GM12875 (cell line): ENCODE results near the gene CAVIN2.

Experiments
- H3K4me3 ChIP-seq: one replicate; pipeline ENCODE4 v1.5.1; 2011; ENCODE audit warnings: low read depth, low read length, control low read depth
- TF ChIP-seq, protein P1 (sequence below): IDR thresholded peaks from 2 replicates; pipeline ENCODE4 v1.5.1; 2011; ENCODE audit warnings: low read depth, mild to moderate bottlenecking, control low read depth, inconsistent platforms, low read length, moderate library complexity, borderline replicate concordance; ENCODE audit not compliant: insufficient read depth

CAVIN2 gene

DNA sequence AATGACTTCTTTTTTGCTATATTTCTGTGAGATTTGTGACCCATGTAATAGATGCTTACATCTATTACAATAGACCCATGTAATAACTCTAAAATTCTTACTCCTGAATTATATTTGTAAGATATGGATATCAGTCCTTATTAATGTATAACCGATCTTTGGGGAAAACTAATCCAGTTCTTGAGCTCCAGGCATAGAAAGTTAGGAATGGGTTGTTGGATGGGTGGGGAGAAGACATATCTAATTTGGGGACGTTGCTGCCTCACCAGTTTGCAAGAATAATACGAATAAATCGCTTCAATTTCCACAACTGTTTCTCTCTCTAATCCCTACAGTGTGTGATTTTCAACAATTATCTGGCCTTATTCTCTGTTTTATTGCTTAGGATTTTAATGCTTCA, 13.5 kb downstream of the CAVIN2 start:
- H3K4me3 ChIP-seq, result no peak overlapping the region
- TF ChIP-seq, protein P1, sequence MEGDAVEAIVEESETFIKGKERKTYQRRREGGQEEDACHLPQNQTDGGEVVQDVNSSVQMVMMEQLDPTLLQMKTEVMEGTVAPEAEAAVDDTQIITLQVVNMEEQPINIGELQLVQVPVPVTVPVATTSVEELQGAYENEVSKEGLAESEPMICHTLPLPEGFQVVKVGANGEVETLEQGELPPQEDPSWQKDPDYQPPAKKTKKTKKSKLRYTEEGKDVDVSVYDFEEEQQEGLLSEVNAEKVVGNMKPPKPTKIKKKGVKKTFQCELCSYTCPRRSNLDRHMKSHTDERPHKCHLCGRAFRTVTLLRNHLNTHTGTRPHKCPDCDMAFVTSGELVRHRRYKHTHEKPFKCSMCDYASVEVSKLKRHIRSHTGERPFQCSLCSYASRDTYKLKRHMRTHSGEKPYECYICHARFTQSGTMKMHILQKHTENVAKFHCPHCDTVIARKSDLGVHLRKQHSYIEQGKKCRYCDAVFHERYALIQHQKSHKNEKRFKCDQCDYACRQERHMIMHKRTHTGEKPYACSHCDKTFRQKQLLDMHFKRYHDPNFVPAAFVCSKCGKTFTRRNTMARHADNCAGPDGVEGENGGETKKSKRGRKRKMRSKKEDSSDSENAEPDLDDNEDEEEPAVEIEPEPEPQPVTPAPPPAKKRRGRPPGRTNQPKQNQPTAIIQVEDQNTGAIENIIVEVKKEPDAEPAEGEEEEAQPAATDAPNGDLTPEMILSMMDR, result no peak

DNA sequence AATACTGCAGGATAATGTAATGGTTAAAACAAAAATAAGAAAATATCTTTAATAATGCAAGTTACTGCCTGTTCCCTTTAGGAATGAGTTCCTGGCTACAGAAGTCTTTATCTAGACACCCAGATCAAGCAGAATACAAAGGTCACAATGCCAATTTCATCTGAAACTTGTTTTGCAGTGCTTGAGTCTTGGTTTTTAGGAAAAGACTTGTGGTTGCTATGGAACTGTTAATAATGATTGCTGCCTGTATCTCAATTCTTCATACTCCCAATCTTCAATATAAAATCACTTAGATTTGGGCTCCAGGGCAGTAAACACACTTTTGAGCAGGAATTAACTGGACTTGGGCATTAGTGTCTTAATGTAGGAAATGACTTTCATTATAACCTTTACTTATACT, 14.2 kb downstream of the CAVIN2 start:
- H3K4me3 ChIP-seq, result no peak overlapping the region
- TF ChIP-seq, protein P1, result no peak

DNA sequence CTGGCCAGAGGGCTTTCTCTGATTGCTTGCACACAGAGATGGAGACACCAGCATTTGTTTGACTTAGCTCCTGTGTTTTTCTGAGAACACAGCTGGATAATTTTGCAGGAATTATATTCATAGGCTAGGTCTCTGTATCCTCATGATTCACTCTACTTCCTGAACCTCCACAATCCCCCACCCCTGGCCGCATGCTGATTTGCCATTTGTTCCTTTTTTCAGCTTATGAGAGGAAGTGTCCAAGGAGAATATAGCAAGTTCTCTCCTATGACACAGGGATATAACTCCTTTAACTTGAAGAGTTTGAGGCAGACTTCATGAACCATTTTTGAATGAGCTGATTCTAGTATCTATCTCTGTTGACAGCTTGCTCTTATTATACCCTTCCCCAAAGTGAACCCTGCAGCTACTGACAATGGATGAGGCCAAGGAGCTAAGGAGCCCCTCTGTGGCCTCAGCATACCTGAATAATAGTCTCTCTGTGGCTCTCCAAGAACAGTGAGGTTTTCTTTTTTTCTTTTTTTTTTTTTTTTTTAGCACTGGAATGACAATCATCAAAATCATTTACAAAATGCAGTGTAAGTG, 15.4 kb downstream of the CAVIN2 start:
- no peak overlapping the region for H3K4me3 ChIP-seq
- TF ChIP-seq, protein P1, result no peak

DNA sequence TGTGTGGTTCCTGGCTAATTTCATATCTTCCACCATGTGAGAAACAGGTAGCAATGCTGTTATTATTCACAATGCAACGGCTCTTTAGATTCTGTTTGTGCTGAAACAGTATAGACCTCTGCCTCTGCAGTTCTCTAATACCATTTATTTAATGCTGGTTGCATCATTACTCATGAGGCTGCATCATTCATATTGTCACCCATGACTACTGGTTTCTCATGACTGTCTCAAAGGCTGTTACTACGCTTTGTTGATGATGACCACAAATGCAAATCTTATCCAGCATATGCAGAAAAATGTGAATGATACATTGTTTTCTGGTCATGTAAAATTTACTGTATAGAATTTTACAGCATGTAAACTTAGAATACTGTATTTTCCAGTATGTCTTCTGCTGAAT, 22.5 kb downstream of the CAVIN2 start:
- TF ChIP-seq, protein P1, result no peak
- H3K4me3 ChIP-seq, result no peak overlapping the region

DNA sequence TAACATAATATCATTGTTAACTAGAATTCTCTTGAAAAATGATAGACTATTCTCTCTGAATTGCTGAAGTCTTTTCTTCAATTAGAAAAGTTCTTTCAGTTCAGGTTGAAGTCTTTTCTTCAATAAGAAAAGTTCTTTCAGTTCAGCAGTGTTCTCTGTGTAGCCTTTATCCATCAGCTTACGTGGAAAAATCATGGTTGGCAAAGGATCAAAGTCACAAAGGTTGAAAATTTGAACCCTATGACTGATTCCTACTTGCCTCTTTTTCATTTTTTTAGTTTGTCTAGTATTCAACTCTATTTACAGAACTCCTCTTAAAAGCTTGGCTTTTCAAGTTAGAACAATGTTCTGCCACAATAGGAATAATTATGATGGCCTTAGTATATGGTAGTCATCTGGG, 25.8 kb downstream of the CAVIN2 start:
- H3K4me3 ChIP-seq, result no peak overlapping the region
- TF ChIP-seq, protein P1, result no peak

DNA sequence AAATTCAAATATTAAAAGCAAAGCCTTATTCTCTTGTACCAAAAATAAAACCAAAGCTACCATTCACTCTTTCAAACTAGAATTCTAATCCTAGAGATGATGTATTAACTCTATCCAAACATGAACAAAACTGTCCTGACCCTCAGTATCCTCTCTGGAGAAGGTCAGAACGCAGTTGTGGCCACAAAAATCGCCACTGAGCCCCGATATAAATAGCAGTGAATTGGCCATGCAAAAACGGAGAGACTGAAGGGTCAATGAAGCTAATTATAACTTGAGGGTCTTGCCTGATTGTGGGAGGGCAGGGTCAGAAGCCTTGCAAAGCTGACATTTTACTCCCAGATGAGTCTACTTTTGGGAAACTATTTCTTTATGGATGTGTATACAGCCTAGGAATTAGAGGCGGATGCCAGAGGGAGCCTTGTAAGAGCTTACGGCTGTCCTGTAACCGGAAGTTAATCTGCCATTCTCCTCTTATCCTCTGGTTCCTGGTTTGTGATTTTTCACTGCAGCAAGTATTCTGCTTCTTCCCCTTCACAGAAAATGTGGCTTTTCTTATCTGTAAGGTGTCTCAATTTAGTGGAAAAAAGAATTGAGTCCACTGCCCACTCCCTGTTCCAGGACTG, 28.1 kb downstream of the CAVIN2 start:
- H3K4me3 ChIP-seq, result no peak overlapping the region

More for the DNA sequence above, 28.1 kb downstream of the CAVIN2 start:
- TF ChIP-seq, protein P1, result no peak
